SK-N-SH treated with all-trans-retinoic acid at 6 μM for 48 hours (cell line): ENCODE results near the gene FCAMR.

Source experiments
- ATAC-seq: fragments of 200-7000 bp; cut with Tn5 transposase; 3 replicates; pipeline ENCODE4 v1.9.1; 2020; ENCODE audit warnings: mild to moderate bottlenecking, moderate library complexity
- ARNTL ChIP-seq: fragments of 450-650 bp; formaldehyde crosslinking; IDR thresholded peaks from 2 replicates; pipeline ENCODE4 v1.5.0; 2020; ENCODE audit warnings: low read depth, mild to moderate bottlenecking, moderate library complexity, borderline replicate concordance
- BACH2 ChIP-seq: fragments of 250-450 bp; sonication (Bioruptor Pico); IDR thresholded peaks from 2 replicates; pipeline ENCODE4 v1.9.0; 2021; ENCODE audit warnings: mild to moderate bottlenecking, borderline replicate concordance
- CREB5 ChIP-seq: fragments of 250-450 bp; sonication (Bioruptor Pico); IDR thresholded peaks from 2 replicates; pipeline ENCODE4 v1.5.1; 2020; ENCODE audit warnings: low read depth, mild to moderate bottlenecking, moderate library complexity
- CSDC2 ChIP-seq: fragments of 250-450 bp; sonication (Bioruptor Pico); IDR thresholded peaks from 2 replicates; pipeline ENCODE4 v1.5.0; 2020; ENCODE audit warnings: mild to moderate bottlenecking, moderate library complexity
- CSRNP3 ChIP-seq: fragments of 250-450 bp; sonication (Bioruptor Pico); IDR thresholded peaks from 2 replicates; pipeline ENCODE4 v1.5.1; 2021; ENCODE audit warnings: mild to moderate bottlenecking, moderate library complexity
- ESRRG ChIP-seq: fragments of 250-450 bp; sonication (Bioruptor Pico); IDR thresholded peaks from 2 replicates; pipeline ENCODE4 v1.6.1; 2021; ENCODE audit warnings: mild to moderate bottlenecking
- GLIS3 ChIP-seq: fragments of 250-450 bp; sonication (Bioruptor Pico); IDR thresholded peaks from 2 replicates; pipeline ENCODE4 v1.5.0; 2020; ENCODE audit warnings: mild to moderate bottlenecking, moderate library complexity
- ISL1 ChIP-seq: fragments of 250-450 bp; sonication (Bioruptor Pico); IDR thresholded peaks from 2 replicates; pipeline ENCODE4 v2.1.2; 2022; ENCODE audit warnings: mild to moderate bottlenecking, moderate library complexity
- OSR1 ChIP-seq: fragments of 250-450 bp; sonication (Bioruptor Pico); IDR thresholded peaks from 2 replicates; pipeline ENCODE4 v1.8.0; 2022; ENCODE audit warnings: moderate library complexity, mild to moderate bottlenecking, inconsistent platforms
- PATZ1 ChIP-seq: fragments of 250-450 bp; sonication (Bioruptor Pico); IDR thresholded peaks from 2 replicates; pipeline ENCODE4 v1.8.0; 2020; ENCODE audit warnings: mild to moderate bottlenecking, moderate library complexity, borderline replicate concordance
- POU6F1 ChIP-seq: fragments of 250-450 bp; sonication (Bioruptor Pico); IDR thresholded peaks from 2 replicates; pipeline ENCODE4 v1.8.0; 2021; ENCODE audit warnings: low read depth, mild to moderate bottlenecking, moderate library complexity, borderline replicate concordance
- PPARA ChIP-seq: fragments of 250-450 bp; sonication (Bioruptor Pico); IDR thresholded peaks from 2 replicates; pipeline ENCODE4 v1.5.0; 2020; ENCODE audit warnings: mild to moderate bottlenecking, borderline replicate concordance
- RARB ChIP-seq: fragments of 250-450 bp; sonication (Bioruptor Pico); IDR thresholded peaks from 2 replicates; pipeline ENCODE4 v1.8.0; 2021; ENCODE audit warnings: mild to moderate bottlenecking, moderate library complexity
- SNAI2 ChIP-seq: fragments of 250-450 bp; sonication (Bioruptor Pico); IDR thresholded peaks from 2 replicates; pipeline ENCODE4 v1.5.0; 2020; ENCODE audit warnings: mild to moderate bottlenecking, moderate library complexity
- TCF4 ChIP-seq: fragments of 250-450 bp; sonication (Bioruptor Pico); IDR thresholded peaks from 2 replicates; pipeline ENCODE4 v1.8.0; 2021; ENCODE audit warnings: mild to moderate bottlenecking, moderate library complexity, borderline replicate concordance
- TOX ChIP-seq: fragments of 250-450 bp; sonication (Bioruptor Pico); IDR thresholded peaks from 2 replicates; pipeline ENCODE4 v1.8.0; 2021; ENCODE audit warnings: mild to moderate bottlenecking, moderate library complexity, borderline replicate concordance
- TSHZ2 ChIP-seq: fragments of 250-450 bp; sonication (Bioruptor Pico); IDR thresholded peaks from 2 replicates; pipeline ENCODE4 v1.5.0; 2020; ENCODE audit warnings: mild to moderate bottlenecking, moderate library complexity
- ZC3H10 ChIP-seq: fragments of 250-450 bp; sonication (Bioruptor Pico); IDR thresholded peaks from 2 replicates; pipeline ENCODE4 v1.5.1; 2021; ENCODE audit warnings: mild to moderate bottlenecking, moderate library complexity
- ZFP3 ChIP-seq: fragments of 250-450 bp; sonication (Bioruptor Pico); IDR thresholded peaks from 2 replicates; pipeline ENCODE4 v1.5.0; 2020; ENCODE audit warnings: mild to moderate bottlenecking, moderate library complexity
- ZFP30 ChIP-seq: fragments of 450-650 bp; formaldehyde crosslinking; IDR thresholded peaks from 2 replicates; pipeline ENCODE4 v1.5.0; 2022; ENCODE audit warnings: mild to moderate bottlenecking, moderate library complexity
- ZNF70 ChIP-seq: fragments of 450-650 bp; formaldehyde crosslinking; IDR thresholded peaks from 2 replicates; pipeline ENCODE4 v1.5.0; 2020; ENCODE audit warnings: mild to moderate bottlenecking, moderate library complexity
- ZNF8 ChIP-seq: fragments of 450-650 bp; formaldehyde crosslinking; IDR thresholded peaks from 2 replicates; pipeline ENCODE4 v1.5.0; 2020; ENCODE audit warnings: mild to moderate bottlenecking, moderate library complexity

FCAMR gene

GRCh38 chr1:206972728-206973127 lies 2.5 kb upstream of the FCAMR start:
- ATAC-seq, result no peak
- TF ChIP-seq GLIS3 (CRISPR knock-in tag) (no peak), ARNTL (CRISPR knock-in tag) (no peak), TOX (no peak), ZC3H10 (CRISPR knock-in tag) (no peak), ZFP30 (CRISPR knock-in tag) (no peak), CSRNP3 (no peak), CSDC2 (CRISPR knock-in tag) (no peak), RARB (no peak), TSHZ2 (CRISPR knock-in tag) (no peak), TCF4 (CRISPR knock-in tag) (no peak), OSR1 (no peak), ZNF70 (CRISPR knock-in tag) (no peak), CREB5 (CRISPR knock-in tag) (no peak), PPARA (no peak), ISL1 (CRISPR knock-in tag) (no peak), ESRRG (CRISPR knock-in tag) (no peak), SNAI2 (CRISPR knock-in tag) (no peak), ZFP3 (CRISPR knock-in tag) (no peak)

- no peak for TF ChIP-seq PPARA
- ATAC-seq, result no peak
Observed at GRCh38 chr1:206971029-206971655, 882 bp upstream of the FCAMR start.

- ATAC-seq, result no peak
- no peak for TF ChIP-seq ARNTL (CRISPR knock-in tag)
- TF ChIP-seq CREB5 (CRISPR knock-in tag), result no peak
- no peak for TF ChIP-seq TSHZ2 (CRISPR knock-in tag)
- TF ChIP-seq ZNF70 (CRISPR knock-in tag), result no peak
- no peak for TF ChIP-seq ZNF8 (CRISPR knock-in tag)
- TF ChIP-seq TOX, result no peak
- no peak for TF ChIP-seq ZC3H10 (CRISPR knock-in tag)
- no peak for TF ChIP-seq SNAI2 (CRISPR knock-in tag)
- no peak for TF ChIP-seq ISL1 (CRISPR knock-in tag)
- no peak for TF ChIP-seq PATZ1
- no peak for TF ChIP-seq OSR1
- TF ChIP-seq BACH2 (CRISPR knock-in tag), result no peak
- no peak for TF ChIP-seq PPARA
- no peak for TF ChIP-seq ZFP30 (CRISPR knock-in tag)
- TF ChIP-seq ESRRG (CRISPR knock-in tag), result no peak
- TF ChIP-seq CSDC2 (CRISPR knock-in tag), result no peak
- TF ChIP-seq TCF4 (CRISPR knock-in tag), result no peak
- no peak for TF ChIP-seq POU6F1 (CRISPR knock-in tag)
- TF ChIP-seq ZFP3 (CRISPR knock-in tag), result no peak
- TF ChIP-seq, all 23 proteins: peak for 0
Observed at GRCh38 chr1:206969090-206969489, 1.2 kb downstream of the FCAMR start.
